Stimulated activated CD4-positive, alpha-beta T cell treated with anti-CD3 and anti-CD28 coated beads, Interleukin-15, amount 100 ng/mL, for 48 hours (primary cell): ENCODE data around the gene LDLRAD4.
A peak's percentile ranks its signal among the peaks of the same experiment; 100 is the strongest.

Experiments
- DNase-seq, 2 donors: peaks; one replicate each; pipeline ENCODE4 v3.0.0-alpha.2; 2020; ENCODE audit warnings: low read depth in 2 of 2

The LDLRAD4 gene

DNA sequence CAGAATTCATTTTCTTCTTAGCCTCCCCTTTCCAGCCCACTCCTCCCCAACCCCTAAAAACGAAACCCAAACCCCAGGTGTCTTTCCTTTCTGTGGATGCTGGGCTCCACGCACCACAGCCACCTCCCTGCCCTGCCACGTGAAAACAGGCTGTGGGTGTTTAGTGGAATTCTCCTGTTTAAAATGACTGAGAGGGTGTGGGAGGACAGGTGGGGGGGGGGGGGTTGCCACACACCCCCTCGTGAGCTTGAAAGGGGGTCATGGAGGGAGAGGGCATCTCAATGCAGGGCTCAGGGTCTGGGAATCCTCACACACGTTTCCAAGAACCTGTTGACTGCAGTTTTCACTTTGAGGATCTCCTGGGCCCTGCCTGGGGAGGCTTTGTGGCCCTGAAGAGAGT lies 397.5 kb downstream of the LDLRAD4 start:
- no peak for DNase-seq

DNA sequence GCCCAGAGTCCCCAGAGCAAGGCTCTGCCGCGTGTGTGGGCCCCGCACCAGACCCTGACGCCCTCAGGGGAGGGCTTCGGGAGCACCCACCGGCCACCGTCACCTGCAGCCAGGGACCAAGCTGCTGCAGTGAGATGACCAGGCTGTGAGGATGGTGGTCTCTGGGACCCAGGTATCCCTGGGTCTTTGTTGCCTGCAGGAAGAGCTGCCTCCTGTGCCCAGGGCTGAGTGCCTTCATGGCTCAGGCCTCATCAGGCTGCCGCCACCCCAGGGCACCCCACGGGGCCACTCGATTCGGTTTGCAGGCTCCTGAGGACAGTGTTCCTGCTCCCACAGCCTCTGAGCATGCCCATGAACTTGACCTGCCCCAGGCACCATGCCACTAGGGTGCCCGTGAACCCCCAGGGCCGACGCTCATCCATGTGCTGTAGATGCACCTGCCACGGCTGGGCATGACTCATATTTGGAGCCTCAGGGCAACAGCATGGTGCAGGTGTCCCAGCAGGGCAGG lies 398.0 kb downstream of the LDLRAD4 start:
- no peak for DNase-seq

GRCh38 chr18:13617826-13618515 lies 399.4 kb downstream of the LDLRAD4 start:
- no peak for DNase-seq

GRCh38 chr18:13618760-13619438 lies 400.3 kb downstream of the LDLRAD4 start:
- no peak for DNase-seq

DNA sequence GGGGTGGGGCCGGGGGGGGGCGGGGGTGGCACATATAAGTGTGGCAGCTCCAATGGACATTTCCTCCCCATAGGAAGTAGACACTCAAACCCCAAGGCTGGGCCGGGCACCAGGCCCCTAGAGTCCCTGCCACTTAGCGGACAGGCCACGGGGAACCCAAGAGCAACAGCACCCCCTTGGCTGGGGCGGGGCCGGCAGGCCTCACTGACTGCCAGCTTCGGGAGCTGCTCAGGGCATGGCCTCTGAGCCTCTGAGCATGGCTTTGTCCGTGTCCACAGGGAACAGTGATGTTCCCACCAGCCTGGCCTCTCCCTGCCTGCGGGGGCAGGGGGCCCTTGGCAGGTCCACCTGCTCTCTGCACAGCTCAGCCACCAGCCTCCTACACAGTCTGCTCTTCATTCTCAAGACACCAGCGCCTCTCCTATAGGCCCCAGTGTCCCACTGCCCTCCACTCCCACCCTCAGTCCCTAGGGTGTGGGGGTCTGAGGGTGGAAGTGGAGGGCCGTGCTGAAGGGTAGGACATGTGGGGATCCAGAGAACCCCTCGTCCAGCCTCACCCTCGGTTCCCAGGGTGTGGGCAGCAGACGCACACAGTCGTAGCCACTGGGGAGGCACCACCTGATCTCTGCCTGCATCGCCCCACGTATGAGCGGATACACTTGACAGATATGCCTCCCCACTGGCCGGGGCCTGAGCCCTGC lies 401.1 kb downstream of the LDLRAD4 start:
- DNase-seq, result no peak

DNA sequence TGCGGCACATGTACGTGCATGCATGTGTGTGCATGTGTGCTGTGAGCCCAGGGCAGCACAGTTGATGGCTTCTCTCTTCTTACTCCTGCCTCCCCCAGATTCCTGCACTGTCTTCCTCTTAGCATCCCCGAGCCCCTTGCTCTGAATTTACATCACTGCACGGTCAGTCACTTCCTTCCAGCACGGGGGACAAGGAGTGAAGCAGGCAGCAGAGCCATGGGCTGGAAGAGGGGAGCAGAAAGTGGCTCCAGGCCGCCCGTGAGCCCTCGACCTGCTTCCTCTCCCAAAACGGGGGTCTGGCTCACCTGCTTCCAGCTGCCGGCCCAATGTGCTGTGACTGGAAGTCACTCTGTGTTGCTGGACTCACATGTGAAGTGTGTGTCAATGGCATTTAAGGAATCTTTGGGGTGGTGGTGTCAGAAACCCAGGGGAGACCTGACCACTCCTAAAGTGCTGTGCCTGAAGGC lies 401.7 kb downstream of the LDLRAD4 start:
- DNase-seq, result no peak

- no peak for DNase-seq
Observed at GRCh38 chr18:13620818-13621445, 402.4 kb downstream of the LDLRAD4 start.

- DNase-seq, result no peak
Observed at GRCh38 chr18:13621446-13621849, 402.9 kb downstream of the LDLRAD4 start.

DNA sequence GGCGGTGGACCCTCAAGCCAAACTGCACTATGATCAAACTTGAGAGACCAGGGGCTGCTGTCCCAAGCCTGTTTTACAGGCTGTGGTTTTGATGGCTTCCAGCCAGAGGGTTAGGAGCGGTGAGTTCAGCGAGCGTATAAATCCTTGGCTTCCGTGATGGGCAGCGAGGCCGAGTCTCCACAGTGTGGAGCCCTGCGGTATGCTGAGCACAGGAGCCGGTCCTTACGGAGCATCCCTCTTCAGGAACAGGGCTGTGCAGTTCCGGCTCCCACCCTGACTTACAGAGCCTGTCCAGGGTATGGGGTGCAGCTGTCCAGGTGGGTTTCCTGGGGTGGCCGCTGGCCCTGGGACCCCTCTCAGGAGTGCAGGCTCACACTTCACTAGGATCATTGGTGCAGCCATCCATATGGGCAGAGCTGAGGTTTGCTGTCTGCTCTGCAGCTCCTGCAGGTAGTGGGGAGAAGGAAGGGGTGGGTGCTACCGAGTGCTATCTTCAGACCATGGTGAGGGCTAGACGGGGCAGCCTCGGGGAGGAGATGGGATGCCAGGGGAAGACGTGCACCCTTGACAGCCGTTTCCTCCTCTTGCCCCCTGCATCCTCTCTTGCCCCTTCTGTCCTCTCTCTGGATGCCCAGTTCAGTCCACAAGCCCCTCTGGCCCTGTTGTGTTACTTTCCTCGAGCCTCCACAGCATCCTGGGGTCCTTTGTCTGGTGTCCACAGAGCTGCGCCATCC lies 403.5 kb downstream of the LDLRAD4 start:
- DNase-seq, result no peak

DNA sequence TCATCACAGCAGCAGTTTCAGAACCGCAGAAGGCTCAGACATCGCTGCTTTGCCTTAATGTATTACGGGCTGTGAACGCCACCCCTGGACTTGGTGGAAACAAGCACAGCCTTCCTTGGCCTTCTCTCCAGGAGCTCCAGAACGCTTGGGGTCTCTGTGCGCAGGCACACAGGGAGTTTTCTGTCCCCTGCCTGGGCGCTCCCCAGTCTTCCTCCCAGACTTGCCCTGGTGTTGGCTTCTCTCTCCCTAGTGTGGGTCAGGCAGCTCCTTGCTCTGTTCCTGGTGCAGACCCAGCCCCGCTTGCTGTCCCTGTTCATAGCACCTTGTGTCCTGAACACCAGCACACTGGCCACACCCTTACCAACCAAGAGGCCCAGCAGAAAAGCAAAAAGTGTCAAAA lies 404.2 kb downstream of the LDLRAD4 start:
- no peak for DNase-seq

GRCh38 chr18:13623348-13623747 lies 404.8 kb downstream of the LDLRAD4 start:
- DNase-seq, result no peak

DNA sequence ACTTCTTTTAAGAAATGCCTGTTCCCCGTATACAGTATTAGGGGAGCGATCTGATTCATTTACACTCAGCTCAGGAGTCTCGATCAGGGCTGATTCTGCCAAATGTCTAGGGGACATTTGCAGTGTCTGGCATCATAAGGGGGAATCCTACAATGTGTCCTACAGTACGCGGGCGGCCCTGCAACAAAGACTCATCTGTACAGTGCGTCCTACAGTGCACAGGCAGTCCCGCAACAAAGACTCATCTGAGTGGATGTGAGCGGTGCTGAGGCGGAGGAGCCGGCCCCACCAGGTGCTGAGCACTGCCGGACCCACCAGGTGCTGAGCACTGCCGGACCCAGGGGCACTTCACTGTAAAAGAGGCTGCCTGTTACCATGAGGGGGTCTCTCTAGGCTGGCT lies 405.3 kb downstream of the LDLRAD4 start:
- no peak for DNase-seq

DNA sequence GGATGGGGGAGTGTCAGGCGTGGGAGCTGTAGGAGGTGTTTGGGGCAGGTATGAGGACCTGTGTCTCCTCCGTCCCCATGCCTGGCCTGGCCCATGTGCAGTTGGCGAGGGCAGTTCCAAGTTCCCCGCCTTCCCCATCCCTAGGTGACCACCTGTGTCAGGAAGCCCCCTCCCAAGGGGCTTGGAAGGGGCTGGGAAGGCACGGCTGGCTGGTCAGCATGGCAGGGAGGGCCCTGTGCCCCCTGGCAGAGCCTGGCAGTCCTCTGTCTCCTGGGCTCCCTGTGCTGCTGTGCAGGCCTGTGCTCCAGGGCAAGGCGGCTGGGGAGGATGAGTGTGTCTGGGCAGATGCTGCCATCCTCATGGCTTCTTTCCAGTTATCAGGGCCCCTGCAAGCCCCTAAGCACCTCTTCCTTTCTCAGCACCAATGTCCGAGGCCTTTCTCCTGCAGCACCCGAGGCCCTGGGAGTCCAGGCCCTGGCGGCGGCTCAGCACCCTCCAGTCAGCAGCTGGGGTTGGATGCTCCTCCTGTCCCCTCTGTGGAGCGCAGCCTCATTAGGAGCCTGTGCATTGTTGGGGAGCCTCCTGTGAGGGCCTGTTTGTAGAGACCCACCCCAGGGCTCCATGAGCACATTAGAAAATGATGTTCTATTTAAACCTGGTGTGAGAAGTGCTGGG lies 406.1 kb downstream of the LDLRAD4 start:
- DNase-seq, result no peak

- no peak for DNase-seq
Observed at GRCh38 chr18:13625355-13625754, 406.8 kb downstream of the LDLRAD4 start.

DNA sequence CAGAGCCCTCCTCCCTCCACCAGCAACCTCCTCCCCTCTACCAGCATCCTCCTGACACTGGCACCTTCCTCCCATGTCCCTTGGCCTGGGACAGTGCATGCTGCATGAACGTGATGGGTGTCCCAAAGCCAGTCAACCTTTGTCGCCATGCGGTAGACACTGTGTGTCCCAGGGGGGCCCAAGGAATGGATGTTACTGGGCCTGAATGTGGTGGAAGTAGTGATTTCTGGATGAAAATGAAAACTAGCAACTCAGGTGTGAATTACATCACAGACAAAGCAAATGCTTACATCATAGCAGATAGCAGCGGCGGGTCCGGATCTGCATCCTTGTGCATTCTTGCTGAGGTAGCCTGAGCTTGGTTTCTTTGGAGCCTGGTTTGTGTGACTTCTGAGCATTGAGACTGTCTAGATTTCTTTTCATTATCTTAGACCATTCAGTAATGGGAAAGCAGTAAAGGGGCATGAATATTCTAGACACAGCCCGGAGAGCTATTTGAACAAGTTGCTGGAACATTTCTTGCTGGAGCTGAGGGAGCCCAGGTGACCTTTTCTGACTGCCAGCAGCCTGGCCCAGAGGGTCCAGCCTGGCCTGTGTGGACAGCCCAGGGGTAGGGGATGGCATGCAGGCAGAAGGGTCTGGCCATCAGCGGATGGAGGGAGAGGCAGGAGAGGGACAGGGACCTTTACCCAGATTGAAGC lies 407.4 kb downstream of the LDLRAD4 start:
- no peak for DNase-seq

DNA sequence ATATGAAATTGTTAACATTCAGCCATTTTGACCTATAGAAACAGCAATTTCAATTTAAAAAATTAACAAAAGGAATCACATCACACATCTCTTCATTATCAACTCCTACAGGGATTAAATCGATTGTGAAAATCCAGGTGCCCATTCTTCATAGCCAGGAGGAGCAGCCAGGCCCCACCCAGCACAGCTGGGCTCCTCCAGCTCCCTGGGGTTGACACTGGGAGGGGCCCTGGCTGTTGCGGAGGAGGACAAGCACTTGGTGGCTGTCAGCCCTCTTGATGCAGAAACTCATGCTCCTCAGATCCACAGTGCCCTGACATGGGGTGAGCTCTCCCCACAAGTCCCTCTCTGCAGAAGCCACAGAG lies 408.0 kb downstream of the LDLRAD4 start:
- DNase-seq, result no peak

GRCh38 chr18:13627639-13628038 lies 409.1 kb downstream of the LDLRAD4 start:
- no peak for DNase-seq

DNA sequence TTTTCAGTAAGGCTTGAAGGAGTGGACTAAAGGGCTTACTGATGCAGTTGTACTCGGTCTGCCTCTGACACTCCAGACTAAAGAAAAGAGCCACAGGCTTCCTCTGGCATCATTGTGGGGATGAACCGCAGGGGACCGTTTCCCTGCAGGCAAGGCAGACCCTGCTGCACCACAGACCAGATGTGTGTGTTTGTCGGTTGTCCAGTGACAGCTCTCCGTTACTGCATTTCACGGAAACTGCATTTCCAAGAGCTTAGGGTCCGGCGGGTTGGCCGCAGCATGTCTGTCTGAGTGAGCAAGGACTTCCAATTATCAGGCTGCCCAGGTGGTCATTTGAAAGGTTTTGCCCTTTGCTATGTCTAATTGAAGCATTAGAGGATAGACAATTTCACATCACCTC lies 409.7 kb downstream of the LDLRAD4 start:
- DNase-seq, result no peak

DNA sequence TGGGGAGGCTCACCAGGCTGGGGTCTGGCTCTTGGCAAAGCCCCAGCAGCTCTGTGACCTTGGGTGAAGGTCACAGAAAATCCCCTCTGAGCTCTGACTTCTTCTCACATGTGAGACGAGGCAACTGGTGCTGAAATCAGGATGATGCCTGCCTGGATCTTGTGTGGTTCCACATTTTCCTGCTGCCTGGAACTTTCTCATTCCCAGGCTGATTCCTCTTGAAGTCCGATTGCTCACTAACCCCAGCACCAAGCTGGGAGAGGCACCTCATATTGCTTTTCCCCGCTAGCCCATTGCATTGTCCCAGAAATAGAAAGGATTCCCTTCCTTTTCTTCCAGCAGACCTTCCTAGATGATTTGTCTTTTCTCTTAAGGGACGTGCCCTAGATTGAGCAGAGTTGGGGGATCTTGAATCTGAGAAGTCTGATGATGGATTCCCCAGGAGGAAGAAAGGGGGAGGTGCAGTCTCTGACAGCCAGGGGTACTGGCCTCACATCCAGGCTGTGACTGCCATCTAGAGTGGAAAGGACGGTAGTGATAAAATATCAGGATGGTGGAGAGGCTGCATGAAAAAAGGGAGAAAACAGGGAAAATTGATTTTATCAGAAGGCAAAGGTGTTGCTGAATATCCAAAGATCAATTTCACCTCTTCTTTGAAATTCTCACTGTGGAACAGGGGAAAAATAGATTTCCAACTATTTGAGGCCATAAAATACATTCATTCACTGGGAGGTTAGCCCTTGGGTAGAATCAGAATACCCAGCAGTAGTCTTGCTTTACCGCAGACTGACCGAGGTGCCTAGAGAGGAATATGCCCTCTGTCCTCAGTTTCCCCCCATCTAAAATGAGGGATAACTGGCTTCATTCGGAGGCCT lies 411.5 kb downstream of the LDLRAD4 start:
- DNase-seq, result peak in 1 of 2 donors; percentile 39
